ENCODE data around the gene HSPB7. TPM values are rescaled to one million over a fixed set of nuclear protein-coding genes. Genes with fewer than 3 reads are reported as not detected.

HSPB7 gene
- total RNA-seq (2022; extraction: Qiagen RNA extraction; ENCODE audit: low read depth) = 0.06 to 0.26 TPM (median 0.11 TPM) in 3 of 5 replicates, not detected in the others

DNA sequence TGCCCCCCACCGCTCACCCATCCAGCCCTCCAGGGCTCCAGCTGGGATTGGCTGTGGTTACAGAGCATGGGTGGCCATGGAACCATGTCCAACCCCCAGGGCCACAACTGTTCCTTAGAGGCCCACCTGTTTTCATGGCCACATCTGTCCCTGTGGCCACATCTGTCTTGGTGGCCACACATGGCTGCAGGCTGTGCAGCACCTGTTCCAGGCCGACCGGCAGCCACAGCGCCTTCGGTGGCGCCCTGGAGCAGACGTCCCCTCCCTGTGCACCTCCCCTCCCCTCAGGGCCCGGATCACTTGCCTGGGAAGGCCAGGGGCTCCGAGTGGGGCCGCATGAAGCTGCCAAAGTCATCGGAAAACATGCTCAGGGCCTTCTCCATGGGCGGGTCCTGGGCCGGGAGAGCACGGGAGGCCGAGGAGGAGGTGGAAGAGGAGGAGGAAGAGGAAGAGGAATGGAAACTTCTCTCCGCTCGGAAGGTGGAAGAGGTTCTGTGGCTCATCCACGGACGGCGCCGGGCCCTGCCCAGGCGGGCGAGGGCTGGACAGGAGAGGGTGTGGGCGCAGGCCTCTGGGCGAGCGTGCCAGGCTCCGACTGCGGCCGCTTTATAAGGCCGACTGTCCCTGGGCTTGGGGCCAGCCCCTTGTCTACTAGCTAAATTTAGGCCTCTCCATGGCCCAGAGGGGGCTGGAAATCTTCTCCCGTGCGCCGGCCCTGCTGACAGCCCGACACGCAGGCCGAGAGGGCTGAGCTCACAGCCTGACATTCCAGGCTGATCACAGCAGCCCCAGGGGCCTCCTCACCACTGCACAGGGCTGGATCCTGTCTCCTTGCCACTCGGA, at the start of gene HSPB7:
TSS of gene HSPB7 (minus strand) at position 583 of the 843 bp plus-strand sequence. CDS start at position 503, 80 bp downstream.

DNA sequence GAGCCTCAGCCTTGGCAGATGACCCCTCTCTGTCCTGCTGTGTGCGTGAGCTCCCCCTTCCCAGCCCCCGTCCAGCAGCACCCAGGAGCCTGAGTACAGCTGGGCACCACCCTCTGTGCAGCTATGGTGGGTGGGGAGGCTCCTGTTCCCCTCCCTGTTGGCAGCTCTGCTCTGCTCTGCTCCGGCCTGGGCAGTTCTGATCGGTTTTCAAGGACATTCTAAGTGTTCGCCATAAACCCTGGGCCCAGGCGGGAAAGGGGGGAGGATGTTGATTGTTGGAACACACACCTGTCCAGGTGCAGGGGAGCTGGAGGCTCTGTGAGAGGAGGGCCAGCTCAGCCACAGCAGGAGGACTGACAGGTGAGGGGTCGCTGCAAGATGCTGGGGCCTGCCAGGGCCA, 25.7 kb upstream of the HSPB7 start, which contains the start of gene CLCNKB:
TSS of gene CLCNKB (plus strand) at position 262 of the 400 bp plus-strand sequence. CDS start 711 bp downstream, outside the sequence.

DNA sequence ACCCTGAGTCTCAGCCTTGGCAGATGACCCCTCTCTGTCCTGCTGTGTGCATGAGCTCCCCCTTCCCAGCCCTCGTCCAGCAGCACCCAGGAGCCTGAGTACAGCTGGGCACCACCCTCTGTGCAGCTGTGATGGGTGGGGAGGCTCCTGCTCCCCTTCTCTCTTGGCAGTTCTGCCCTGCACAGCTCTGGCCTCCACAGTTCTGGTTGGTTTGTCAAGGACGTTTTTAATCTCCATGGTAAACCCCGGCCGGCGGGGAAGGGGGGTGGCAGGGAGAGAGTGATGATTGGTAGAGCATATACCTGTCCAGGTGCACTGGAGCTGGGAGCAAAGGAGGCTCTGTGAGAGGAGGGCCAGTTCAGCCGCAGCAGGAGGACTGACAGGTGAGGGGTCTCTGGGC, 3.8 kb upstream of the HSPB7 start, which contains the start of gene CLCNKA:
TSS of gene CLCNKA (plus strand) at position 356 of the 400 bp plus-strand sequence. CDS start 584 bp downstream, outside the sequence.

DNA sequence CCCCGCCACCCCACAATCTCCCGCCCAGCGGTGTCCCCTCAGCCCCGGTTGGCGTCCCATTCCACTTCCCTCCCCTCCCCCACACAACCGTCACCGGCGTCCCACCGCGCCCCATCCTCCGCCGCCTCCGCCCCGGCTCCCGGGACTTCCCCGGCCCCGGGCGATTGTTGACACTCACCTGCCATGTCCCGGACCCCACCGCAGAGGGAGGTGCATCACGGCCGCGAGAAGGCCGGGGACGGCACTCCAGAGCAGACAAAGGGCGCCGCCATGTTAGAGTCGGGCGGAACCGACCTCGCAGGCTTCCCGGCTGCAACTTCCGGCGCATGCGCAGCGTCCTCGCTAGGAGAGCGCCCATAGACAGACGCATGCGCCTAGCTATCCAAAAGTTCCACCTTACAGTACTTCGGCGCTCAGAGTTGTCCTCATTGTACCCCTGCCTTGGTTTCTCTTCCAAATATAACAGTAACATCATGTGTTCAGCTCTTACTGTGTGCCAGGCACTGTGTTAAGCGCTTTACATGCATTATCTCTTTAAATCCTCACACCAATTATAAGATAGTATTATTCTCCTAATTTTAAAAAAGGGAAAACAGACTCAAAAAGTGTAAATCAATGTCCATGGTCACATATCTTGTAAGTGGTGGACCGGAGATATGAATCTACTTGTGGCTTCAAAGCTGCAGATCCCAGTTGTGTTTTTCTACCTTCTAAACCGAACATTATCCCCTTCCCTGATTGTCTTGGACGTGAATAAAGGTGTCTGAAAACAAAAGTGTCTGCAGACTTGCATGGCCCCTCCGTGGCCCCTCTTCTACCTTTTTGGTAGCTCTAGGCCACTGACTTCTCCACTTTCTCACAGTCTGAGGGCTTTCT, 41.8 kb downstream of the HSPB7 start, which contains the start of gene ZBTB17:
TSS of gene ZBTB17 (minus strand) at position 297 of the 876 bp plus-strand sequence. CDS start 27,606 bp downstream, outside the sequence.

Other genes with a start within 250 kb of the HSPB7 start
- gene UQCRHL, start 210.4 kb downstream of the HSPB7 start, total RNA-seq (2022; extraction: Qiagen RNA extraction; ENCODE audit: low read depth) = 5.7 to 9.2 TPM (median 6.7 TPM) in 5 replicates
- 32.0 to 42.0 TPM (median 38.9 TPM) in 5 replicates for gene SPEN, start 170.3 kb downstream of the HSPB7 start, total RNA-seq (2022; extraction: Qiagen RNA extraction; ENCODE audit: low read depth)
- gene ZBTB17, start 41.9 kb downstream of the HSPB7 start, total RNA-seq (2022; extraction: Qiagen RNA extraction; ENCODE audit: low read depth) = 9.9 to 13.4 TPM (median 12.5 TPM) in 5 replicates
- 0.03 to 0.05 TPM in 2 of 5 replicates, not detected in the others for gene SRARP, start 13.8 kb downstream of the HSPB7 start, total RNA-seq (2022; extraction: Qiagen RNA extraction; ENCODE audit: low read depth)
- 0.15 to 0.21 TPM in 2 of 5 replicates, not detected in the others for gene CLCNKA, start 4.0 kb upstream of the HSPB7 start, total RNA-seq (2022; extraction: Qiagen RNA extraction; ENCODE audit: low read depth)
- 0.10 to 0.13 TPM (median 0.10 TPM) in 3 of 5 replicates, not detected in the others for gene CLCNKB, start 25.7 kb upstream of the HSPB7 start, total RNA-seq (2022; extraction: Qiagen RNA extraction; ENCODE audit: low read depth)
- gene FAM131C, start 55.6 kb upstream of the HSPB7 start, total RNA-seq (2022; extraction: Qiagen RNA extraction; ENCODE audit: low read depth) = 15.1 to 21.1 TPM (median 19.8 TPM) in 5 replicates
- 113 to 159 TPM (median 149 TPM) in 5 replicates for gene EPHA2, start 138.0 kb upstream of the HSPB7 start, total RNA-seq (2022; extraction: Qiagen RNA extraction; ENCODE audit: low read depth)
- 5.6 to 6.6 TPM (median 6.3 TPM) in 5 replicates for gene ARHGEF19, start 194.6 kb upstream of the HSPB7 start, total RNA-seq (2022; extraction: Qiagen RNA extraction; ENCODE audit: low read depth)
- 3.2 to 4.3 TPM (median 3.4 TPM) in 5 replicates for gene CPLANE2, start 219.1 kb upstream of the HSPB7 start, total RNA-seq (2022; extraction: Qiagen RNA extraction; ENCODE audit: low read depth)